Embryonic facial prominence (tissue), 1 donor: ENCODE data around the gene METTL26.

Source experiments
- DNase-seq: peaks from one replicate; pipeline ENCODE4 v3.0.0-alpha.2; 2016; ENCODE audit errors: extremely low spot score

Gene METTL26

DNA sequence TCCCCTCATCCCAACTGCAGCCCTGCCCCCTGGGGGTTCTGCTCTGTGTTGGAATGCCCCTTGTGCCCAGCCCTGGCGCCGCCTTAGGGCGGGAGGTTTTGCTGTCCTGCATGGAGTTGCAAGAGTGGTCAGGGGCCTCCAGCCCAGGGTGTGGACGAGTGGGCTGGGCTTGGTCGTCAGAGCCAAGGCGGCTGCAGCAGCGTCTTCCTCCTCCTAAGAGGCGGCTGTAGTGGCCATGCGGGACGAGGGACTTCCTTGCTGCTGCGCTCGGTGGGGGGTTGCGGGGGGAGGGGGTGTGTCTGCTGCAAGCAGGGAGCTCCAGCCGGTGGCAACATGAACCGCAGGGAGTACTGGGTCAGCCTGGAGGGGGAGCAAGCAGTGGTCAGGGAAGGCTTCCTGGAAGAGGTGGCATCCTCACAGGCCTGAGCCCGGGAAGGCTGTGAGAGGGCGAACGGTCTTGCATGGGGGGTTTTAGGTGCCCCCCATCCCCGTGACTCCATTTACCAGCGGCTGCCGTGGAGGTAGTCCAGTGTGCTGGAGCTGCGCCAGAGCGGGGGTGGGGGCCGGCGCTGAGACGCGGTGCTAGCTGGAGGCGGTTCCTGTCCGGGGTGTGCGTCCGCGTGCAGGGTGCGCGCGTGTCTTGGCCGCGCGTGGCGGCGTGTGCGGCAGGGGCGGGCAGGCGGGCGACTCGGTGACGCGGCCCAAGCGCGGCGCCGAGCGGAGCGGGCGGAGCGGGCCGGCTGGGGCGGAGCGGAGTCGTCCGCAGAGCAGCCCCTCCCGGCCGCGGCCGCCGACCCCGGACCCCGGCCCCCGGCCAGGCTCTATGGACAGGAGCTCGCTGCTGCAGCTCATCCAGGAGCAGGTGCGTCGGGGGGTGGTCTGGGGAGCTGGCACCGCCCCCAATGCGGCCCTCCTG, 39.1 kb upstream of the METTL26 start, which contains the start of gene RHBDL1:
RHBDL1 (plus strand) TSS at position 704 of the 916 bp plus-strand sequence; CDS start at position 824, 120 bp downstream.
- DNase-seq: no peak

DNA sequence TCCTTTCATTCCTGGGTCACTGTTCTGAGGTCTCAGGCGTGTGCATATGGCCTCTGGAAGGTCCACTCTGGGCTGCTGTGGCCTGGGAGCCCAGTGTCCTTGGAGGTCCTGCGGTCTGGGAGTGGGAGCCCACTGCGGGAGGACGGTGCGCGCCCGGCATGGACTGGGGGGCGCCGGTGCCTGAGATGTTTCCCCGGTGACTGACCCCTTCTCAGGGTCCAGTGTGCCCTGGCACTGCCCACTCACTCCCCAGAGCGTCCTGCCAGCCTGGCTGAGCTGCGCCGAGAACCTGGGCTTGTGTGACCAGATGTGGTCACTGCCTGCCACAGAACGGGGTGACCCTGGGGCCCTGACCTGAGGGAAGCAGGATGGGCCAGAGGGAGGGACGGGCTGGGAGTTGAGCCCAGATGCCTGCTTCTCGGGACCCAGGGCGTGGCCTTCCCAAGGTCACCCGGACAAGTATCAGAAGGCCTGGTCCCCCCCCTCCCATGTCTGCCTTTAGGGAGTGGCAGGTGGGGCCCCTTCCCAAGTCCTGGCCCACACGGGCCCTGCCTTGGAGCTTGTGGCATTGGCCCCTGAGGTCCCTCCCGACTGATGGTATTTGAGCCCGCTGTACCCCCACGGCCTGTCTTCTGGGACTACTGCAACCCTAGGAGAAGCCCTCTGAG, 38.2 kb upstream of the METTL26 start:
- no peak for DNase-seq

DNA sequence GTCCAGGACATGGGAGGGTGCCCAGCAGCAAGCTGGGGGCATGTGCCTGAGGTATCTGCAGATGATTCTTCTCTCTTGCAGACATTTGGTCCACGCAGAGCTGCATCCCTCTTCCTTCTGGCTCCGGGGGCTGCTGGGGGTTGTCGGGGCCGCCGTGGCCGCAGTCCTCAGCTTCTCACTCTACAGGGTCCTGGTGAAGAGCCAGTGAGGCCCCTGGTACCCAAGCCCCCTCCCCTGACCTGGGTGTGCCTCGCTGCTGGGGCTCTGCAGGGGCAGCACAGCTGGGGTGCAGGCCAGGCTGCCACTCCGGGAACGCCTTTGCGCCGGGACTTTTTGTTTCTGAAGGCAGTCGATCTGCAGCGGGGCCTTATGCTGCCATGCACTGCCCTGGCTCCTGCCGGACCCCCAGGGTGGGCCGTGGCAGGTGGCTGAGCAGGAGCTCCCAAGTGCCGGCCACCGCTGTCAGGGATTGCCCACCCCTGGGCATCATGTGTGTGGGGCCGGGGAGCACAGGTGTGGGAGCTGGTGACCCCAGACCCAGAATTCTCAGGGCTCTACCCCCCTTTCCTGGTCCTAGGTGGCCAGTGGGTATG, 37.4 kb upstream of the METTL26 start:
- no peak for DNase-seq

DNA sequence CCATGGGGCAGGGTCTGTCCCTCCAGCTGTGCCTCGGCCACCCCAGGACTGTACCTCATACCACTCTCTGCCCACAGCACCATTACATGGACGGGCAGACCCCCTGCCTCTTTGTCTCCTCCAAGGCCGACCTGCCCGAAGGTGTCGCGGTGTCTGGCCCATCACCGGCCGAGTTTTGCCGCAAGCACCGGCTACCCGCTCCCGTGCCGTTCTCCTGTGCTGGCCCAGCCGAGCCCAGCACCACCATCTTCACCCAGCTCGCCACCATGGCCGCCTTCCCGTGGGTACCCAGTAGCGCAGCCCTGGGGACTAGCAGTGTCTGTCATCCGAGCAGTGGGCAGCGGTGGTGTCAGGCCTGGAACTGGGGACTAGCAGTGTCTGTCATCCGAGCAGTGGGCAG, 36.7 kb upstream of the METTL26 start:
- DNase-seq: no peak

DNA sequence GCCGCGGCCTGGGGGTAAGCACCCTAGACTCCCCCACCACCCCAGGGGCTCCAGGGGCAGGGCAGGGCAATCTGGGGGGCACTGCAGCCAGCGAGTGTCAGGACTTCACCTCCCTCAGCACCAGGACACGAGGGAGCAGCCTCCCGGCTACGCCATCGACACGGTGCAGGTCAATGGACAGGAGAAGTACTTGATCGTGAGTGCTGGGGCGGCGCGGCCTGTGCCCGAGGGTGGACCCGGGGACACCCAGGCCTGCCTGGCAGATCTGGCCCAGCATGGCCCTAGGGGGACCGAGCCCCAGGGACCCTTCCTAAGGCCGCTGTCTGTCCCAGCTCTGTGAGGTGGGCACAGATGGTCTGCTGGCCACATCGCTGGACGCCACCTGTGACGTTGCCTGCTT, 36.3 kb upstream of the METTL26 start:
- DNase-seq: no peak

DNA sequence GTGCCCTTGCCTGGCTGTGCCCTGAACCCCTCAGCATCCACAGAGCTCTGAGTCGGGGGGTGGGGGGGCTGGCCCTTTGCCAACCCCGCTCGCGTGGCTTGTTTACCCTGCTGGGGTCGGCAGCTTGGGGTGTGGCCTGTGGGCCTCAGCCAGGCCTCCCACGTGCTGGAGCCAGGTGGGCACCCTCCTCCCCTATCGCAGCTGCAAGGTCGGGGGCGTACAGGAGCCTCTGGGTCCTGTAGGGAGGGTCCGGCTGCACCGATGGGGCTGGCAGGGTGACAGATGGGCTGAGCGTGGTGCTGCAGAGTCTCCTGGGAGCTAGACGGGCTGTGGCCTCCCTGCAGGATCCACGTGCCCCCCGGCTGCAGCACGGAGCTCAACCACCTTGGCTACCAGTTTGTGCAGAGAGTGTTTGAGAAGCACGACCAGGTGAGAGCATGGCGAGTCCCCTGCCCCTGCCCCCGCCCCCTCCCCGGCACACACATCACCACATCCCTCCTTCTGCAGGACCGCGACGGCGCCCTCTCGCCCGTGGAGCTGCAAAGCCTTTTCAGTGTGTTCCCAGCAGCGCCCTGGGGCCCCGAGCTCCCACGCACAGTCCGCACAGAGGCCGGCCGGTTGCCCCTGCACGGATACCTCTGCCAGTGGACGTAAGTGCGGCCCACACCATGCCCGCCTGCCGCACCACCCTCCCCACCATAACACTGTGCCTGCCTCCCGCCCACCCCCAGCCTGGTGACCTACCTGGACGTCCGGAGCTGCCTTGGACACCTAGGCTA, 35.4 kb upstream of the METTL26 start:
- DNase-seq: no peak

DNA sequence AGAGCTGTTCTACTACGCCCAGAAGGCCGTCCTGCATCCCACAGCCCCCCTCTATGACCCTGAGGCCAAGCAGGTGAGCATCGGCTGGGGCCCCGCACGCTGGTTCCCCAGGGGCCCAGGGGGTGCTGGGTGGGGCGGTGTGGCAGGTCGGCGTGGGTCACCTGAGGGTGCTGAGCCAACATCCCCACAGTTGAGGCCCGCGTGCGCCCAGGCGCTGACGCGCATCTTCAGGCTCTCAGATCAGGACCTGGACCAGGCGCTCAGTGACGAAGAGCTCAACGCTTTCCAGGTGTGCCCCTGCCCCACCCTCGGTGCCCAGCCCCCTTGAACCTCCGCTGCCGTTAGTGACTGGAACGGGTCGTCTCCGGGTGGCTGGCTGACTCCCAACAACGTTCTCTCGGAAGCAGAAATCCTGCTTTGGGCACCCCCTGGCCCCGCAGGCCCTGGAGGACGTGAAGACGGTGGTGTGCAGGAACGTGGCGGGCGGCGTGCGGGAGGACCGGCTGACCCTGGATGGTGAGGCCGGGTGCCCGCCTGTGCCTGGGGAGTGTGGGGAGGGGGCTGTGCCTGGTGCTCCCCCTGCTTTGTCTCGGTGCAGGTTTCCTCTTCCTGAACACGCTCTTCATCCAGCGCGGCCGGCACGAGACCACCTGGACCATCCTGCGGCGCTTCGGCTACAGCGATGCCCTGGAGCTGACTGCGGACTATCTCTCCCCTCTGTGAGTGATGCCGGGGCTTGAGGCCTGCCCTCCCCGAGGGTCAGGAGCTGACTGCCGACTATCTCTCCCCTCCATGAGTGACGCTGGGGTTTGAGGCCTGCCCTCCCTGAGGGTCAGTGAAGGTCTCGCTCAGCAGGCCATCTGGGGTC, 34.6 kb upstream of the METTL26 start:
- no peak for DNase-seq

DNA sequence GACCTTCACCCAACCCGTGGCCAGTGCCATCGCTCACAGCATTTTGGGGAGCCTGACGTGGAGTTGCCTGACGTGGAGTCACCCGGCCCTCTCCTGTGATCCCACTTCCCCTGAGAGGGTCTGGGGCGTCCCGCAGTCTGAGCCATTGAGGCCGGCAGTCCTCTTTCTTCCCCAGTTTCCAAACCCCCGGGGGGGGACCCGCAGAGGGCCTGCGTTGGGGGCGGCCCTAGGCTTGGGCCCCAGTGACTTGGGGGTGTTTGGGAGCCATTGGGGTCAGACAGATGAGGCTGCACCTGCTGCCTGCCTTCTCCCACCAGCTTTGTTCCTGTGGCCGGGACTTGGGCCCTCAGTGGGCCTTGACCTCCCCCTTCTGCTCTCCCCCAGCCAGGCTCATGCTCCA, 33.6 kb upstream of the METTL26 start:
- no peak for DNase-seq

DNA sequence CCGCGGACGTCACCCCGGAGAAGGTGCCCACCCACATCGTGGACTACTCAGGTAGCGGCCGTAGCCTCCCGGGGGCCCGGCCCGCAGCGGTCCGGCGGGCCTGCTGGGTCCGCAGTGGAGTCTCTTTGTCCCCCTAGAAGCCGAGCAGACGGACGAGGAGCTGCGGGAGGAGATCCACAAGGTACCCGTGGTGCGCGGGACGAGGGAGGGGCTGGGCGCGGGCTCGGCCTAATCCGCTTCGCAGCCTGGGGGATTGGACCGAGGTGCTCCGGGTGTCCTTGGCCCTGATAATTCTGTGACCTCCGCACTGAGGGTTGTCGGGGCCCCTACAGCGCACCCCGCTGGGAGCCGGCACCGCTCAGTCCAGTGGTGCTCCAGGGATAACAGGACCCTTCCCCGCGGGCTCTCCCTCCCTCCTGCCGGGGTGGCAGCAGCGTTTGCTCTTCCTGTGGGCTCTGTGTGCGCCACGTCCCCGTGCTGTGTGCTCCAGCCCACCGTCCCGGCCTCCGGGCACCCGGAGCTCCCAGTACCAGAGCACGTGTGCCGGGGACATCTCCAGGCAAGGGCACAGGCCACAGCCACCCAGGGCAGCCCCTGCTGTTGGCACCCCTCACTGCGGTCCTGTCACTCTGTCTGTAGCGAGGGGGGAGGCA, 32.5 kb upstream of the METTL26 start:
- no peak for DNase-seq

DNA sequence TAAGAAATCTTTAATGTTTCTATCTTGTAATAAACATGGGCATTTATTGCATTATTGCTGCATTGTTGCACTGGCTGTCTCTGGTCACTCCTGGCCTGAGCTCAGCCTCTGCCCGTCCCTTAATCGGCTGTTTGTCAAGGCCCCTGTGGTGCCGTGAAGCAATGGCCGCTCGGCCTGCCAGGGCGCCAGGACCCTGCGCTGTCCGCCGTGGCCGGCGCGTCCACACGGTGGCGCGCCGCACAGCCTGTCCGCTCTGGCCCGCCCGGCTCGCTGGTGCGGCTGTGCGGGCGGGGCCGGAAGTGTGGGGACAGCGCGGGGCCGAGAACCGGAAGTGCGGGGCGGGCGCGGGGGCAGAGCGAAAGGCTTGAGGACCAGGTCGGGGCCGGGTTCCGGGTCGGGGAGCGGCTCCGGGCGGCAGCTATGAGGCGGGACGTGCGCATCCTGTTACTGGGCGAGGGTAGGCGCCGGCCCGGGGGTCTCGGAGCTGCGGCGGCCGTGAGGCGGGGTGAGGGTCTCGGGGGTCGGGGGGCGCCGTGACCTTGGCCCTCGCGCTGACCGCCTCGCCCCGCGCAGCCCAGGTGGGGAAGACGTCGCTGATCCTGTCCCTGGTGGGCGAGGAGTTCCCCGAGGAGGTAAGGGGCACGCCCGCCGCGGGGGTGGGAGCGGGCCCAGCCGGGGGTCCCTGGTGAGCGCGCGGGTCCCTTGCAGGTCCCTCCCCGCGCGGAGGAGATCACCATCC, 31.8 kb upstream of the METTL26 start, which contains the start of gene RHOT2:
RHOT2 (plus strand) TSS at position 353 of the 739 bp plus-strand sequence; CDS start at position 421, 68 bp downstream.
- peak; percentile 83 for DNase-seq

DNA sequence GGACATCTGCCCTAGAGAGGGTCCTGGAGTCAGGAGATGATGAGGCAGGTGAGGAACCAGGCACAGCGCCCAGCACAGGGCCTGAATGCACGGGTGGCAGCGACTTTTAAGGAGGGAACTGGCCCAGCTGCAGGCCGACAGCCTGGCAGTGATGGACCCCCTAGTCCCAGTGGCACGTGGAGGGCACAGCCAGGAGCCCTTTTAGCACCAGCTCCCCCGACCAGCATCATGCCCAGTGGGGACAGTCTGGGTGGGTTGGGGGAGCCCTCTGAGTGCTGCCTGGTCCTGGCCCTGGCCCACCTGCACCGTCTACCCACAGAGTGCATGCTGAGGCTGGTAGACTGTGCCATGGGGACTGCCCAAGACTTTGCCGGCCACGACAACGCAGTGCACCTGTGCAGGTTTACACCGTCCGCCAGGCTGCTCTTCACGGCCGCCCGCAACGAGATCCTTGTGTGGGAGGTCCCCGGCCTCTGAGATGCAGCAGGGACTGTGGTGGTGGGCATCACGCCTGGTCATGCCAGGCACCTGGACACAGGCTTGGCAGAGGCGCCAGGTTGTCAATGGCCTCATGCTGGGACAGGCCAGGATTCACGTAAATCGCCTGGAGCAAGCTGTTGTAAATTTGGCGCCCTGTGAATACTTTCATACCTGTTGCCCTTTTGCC, 31.1 kb upstream of the METTL26 start:
- DNase-seq: no peak

DNA sequence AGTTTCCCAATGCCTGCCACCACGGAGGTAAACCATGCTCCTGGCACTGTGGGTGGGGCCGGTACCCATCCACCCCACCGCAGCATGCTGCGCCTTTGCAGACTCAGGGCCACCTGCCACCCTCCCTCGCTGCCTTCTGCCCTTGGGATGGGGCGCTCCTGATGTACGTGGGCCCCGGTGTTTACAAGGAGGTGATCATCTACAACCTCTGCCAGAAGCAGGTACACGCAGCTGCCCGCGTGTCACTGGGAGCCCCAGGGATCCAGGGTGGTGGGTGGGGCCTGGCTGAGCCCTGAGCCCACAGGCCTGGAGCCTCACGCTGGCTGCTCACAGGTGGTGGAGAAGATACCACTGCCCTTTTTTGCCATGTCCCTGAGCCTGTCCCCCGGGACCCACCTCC, 30.5 kb upstream of the METTL26 start:
- no peak for DNase-seq

DNA sequence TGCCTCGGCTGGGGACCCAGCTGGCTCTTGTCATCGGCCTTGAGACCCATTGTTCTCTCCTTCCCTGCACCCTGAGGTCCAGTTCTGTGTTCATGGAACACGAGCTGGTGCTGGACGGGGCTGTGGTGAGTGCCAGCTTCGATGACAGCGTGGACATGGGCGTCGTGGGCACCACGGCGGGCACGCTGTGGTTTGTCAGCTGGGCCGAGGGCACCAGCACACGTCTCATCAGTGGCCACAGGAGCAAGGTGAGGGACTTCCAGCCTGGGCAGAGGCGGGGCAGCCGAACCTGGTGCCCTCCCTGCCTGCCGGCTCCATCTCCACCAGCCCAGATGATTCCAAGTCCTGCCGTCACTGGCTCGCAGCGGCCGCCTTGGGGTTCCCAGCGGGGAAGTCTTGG, 26.5 kb upstream of the METTL26 start:
- DNase-seq: no peak

DNA sequence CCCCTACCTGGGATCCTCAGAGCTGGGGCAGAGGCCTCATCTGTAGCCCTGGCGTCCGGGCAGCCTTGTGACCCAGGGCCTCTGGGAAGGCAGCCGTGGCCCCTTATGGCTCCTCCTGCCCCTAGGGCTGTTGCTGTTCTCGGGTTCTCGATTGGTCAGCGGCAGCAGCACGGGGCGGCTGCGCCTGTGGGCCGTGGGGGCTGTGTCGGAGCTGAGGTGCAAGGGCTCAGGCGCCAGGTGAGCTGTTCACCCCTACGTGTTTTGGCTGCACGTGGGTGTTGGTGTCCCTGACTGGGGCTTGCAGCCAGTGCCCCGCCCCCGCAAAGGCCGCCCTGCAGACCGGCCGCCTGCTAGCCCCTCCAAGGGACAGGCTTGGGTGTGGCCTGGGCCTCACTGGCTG, 26.0 kb upstream of the METTL26 start:
- no peak for DNase-seq

DNA sequence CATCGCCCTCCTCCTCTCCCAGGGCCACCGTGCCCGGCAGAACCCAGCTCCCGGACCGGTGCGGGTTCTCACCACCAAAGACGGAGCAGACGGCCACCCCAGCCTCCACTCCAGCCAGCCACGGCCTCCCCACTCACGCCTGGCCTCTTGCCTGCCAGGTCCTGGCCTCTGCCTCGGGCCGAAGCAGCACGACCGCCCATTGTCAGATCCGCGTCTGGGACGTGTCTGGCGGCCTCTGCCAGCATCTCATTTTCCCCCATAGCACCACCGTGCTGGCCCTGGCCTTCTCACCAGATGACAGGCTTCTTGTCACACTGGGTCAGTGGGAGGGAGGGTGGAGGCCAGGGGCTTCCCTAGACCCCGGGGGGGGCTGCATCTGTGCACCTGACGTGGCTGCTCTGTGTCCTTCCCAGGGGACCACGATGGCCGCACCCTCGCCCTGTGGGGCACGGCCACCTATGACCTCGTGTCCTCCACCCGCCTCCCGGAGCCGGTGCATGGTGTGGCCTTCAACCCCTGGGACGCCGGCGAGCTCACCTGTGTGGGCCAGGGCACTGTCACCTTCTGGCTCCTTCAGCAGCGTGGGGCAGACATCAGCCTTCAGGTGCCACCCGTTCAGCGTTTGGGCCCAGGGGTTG, 25.2 kb upstream of the METTL26 start:
- no peak for DNase-seq

DNA sequence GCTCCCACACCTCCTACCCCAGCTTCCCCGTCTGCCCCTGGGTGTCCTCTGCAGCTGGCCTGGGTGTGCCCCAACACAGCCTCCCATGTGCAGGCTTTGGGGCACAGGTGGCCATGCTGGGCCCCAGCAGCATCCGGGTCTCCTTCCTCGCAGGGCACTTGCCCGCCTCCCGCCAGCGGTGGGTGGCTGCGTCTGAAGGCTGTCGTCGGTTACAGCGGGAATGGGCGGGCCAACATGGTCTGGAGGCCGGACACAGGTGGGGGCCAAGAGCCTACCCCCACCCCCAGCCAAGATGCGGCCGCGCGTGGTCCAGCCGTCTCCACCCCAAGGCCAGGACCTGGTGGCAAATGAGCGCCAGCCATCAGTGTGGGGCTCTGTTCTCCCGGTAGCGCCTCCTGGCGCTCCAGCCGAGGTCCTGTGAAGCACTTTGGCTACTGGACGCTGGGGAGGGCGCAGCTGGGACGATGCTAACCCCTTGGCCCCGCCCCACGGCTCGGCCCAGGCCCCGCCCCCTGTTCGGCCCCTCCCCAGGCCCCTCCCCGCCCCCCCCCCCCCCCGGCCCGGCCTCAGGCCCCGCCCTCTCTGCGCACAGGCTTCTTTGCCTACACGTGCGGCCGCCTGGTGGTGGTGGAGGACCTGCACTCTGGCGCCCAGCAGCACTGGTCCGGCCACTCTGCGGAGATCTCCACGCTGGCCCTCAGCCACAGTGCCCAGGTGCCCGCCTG, 24.5 kb upstream of the METTL26 start:
- DNase-seq: peak; percentile 29

DNA sequence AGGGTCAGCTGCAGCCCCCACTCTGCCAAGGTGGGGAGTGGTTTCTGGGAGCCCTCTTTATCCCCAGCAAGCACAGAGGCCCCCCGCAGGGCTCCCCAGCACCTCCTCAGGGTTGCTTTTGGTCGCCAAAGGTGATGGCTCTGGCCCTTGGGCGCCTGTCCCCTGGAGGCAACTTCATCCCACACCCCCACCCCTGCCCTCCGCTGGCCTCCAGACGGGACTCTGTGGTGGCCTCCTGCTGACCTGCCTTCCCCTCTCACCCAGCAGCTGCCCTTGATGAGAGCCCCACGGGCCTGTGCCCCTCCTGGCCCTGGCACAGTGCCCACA, 24.0 kb upstream of the METTL26 start:
- DNase-seq: no peak

DNA sequence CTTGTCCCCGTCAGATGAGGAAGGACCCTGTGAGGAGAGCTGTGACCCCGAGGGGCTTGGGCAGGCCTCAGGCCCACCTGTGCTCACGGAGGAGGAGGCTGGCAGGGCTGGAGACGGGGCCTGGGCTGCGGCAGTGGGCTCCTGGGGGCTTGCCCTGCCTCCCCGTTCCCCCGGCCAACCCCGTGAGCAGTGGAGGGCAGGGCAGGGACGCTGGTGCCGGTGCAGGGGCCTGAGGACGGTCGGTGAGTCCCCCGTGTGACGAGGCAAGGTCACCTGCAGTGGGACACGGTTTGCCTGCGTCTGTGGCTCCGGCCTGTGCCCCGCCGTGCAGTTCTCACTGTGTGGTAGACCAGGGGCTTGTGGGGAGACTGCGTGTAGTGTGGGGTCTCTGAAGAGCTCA, 23.5 kb upstream of the METTL26 start:
- DNase-seq: no peak
